ENCODE results near the gene TC2N.

GRCh38 chr14:91878274-91878673 lies 10.9 kb upstream of the TC2N start:
- no peak for TF ChIP-seq CTCF (IDR thresholded peaks at IDR 0.05)
- TF ChIP-seq EZH2 (IDR thresholded peaks at IDR 0.05; ENCODE audit: borderline replicate concordance, insufficient read depth, low read depth, low read length, poor library complexity, severe bottlenecking) = no peak
